SH-SY5Y (cell line): ENCODE results near the gene MGST2.

Experiments used
- GATA2 ChIP-seq: IDR thresholded peaks from 2 replicates; pipeline ENCODE4 v1.6.1; 2011; ENCODE audit warnings: mild to moderate bottlenecking, low read depth, low read length
- GATA3 ChIP-seq: IDR thresholded peaks from 2 replicates; pipeline ENCODE4 v1.6.1; 2011; ENCODE audit warnings: low read depth, mild to moderate bottlenecking, low read length, moderate library complexity

DNA sequence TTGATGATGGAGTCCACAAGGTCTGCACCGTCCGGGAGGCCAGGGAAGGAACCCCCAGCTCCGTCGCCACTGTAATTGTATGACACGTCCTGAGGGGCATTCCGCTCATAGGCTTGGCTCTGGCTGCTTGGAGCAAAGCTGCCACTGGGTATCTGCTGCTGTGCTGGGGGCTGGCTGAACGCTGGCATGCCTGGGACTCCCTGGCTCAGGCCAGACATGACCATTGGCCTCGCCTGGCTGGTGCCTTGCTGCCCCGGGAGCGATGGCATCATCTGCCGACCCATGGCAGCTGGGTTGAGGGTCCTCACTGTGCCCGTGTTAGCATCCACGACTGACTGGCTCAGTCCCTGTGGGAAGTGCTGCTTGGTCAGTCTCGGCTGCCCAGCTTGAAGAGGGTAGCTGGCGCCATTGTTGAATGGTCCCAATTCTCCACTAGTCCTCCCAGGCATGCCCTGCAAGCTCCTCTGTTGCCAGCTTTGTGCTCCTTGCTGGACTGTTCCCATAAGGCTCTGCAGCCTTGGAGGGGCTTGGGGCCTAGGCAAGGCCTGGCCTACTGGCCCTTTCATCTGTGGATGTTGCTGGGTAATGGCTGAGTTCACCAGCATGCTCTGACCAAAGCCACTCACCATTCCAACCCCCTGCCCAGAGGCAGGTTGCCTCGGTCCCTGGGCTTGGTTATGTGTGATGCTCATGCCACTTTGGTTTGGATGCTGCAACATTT, 53.9 kb downstream of the MGST2 start:
- no peak for TF ChIP-seq GATA3
- no peak for TF ChIP-seq GATA2
